K562 (cell line): Measurements from ENCODE around the gene LTBP4. TPM values are rescaled to one million over a fixed set of nuclear protein-coding genes. Genes with fewer than 3 reads are reported as not detected.

Experiments used
- CTCF ChIP-seq, 3 experiments: IDR thresholded peaks in 2 of 3; conservative IDR thresholded peaks in 1 of 3; 2 replicates each; pipeline ENCODE4 v1.5.1; 2011 to 2012; ENCODE audit warnings: low read length in 3 of 3, mild to moderate bottlenecking in 3 of 3, control low read depth in 2 of 3, improper control_type of control experiment in 1 of 3, inconsistent platforms in 1 of 3, low read depth in 1 of 3, mixed read lengths in 1 of 3, moderate library complexity in 1 of 3; ENCODE audit not compliant: insufficient read depth in 2 of 3
- ELF2 ChIP-seq: fragments of 250-450 bp; sonication (Bioruptor Pico); IDR thresholded peaks from 2 replicates; pipeline ENCODE4 v1.5.0; 2021; ENCODE audit warnings: mild to moderate bottlenecking
- ESRRA ChIP-seq: fragments of 450-650 bp; IDR thresholded peaks from 2 replicates; pipeline ENCODE4 v1.6.1; 2014; ENCODE audit warnings: low read depth, mild to moderate bottlenecking, moderate library complexity, borderline replicate concordance
- KAT7 ChIP-seq: sonication (generic); formaldehyde crosslinking; IDR thresholded peaks from 2 replicates; pipeline ENCODE4 v1.8.0; 2022; ENCODE audit warnings: missing genetic modification reagents, mild to moderate bottlenecking, borderline replicate concordance
- NFE2 ChIP-seq: IDR thresholded peaks from 2 replicates; pipeline ENCODE4 v1.6.1; 2014; ENCODE audit warnings: antibody characterized with exemption, low read depth
- SIRT6 ChIP-seq: IDR thresholded peaks from one replicate; pipeline ENCODE4 v1.6.1; 2012; ENCODE audit warnings: low read depth, mild to moderate bottlenecking, control low read depth, inconsistent platforms, low read length, moderate library complexity
- TOE1 ChIP-seq, 2 experiments: fragments of 450-650 bp in 1 of 2; sonication (generic) in 1 of 2; formaldehyde crosslinking in 1 of 2; IDR thresholded peaks; 2 replicates each; pipeline versions ENCODE4 v1.7.1 to v1.8.0; 2016 to 2022; ENCODE audit warnings: borderline replicate concordance in 2 of 2, mild to moderate bottlenecking in 2 of 2, antibody characterized with exemption in 1 of 2, inconsistent platforms in 1 of 2, low read depth in 1 of 2, missing genetic modification reagents in 1 of 2, moderate library complexity in 1 of 2
- ZNF175 ChIP-seq: fragments of 200-800 bp; sonication (Bioruptor generic); IDR thresholded peaks from 2 replicates; pipeline ENCODE4 v1.6.1; 2016; ENCODE audit warnings: low read depth, mild to moderate bottlenecking, missing genetic modification characterization, missing compliant biosample characterization
- polyA plus RNA-seq, 8 experiments: library from polyadenylated mRNA; depleted of rRNA in 4 of 8; stranded (reverse) in 5 of 8; unstranded in 3 of 8; fragments of >200 nt; fragmentation: Nextera tagmentation in 2 of 8; fragmentation: Illumina TruSeq in 1 of 8; extraction: Ambion mirVana in 2 of 8; extraction: Trizol in 1 of 8; gene quantifications; 2 replicates each; pipeline versions ENCODE4 v1.2.1 to v1.2.3, GENCODE V29; 2011 to 2014; ENCODE audit warnings: inconsistent platforms in 1 of 8, missing spikeins in 1 of 8
- total RNA-seq, 7 experiments: library from RNA; depleted of rRNA in 6 of 7; stranded (reverse); fragments of >200 nt in 6 of 7; fragmentation: Illumina TruSeq in 2 of 7; extraction: Trizol in 2 of 7; gene quantifications; 2 replicates each; pipeline versions ENCODE4 v1.2.1 to v1.2.3, GENCODE V29; 2011 to 2021; ENCODE audit warnings: low replicate concordance in 1 of 7
- TF ChIP-seq, protein P1 (sequence below): sonication (generic); formaldehyde crosslinking; IDR thresholded peaks from 2 replicates; pipeline ENCODE4 v1.8.1; 2023; ENCODE audit warnings: missing genetic modification reagents, mild to moderate bottlenecking, borderline replicate concordance
- TF ChIP-seq, protein P2 (sequence below): fragments of 250-450 bp; sonication (Bioruptor Pico); IDR thresholded peaks from 2 replicates; pipeline ENCODE4 v1.8.0; 2022; ENCODE audit warnings: inconsistent platforms, mild to moderate bottlenecking, moderate library complexity, borderline replicate concordance

LTBP4 gene
- total and polyA plus RNA-seq, 9 of the 15 experiments (the other 6 are each of a cell fraction or from before 2014, with no cell fraction given), result 0.35 to 160 (median 31.6) TPM

DNA sequence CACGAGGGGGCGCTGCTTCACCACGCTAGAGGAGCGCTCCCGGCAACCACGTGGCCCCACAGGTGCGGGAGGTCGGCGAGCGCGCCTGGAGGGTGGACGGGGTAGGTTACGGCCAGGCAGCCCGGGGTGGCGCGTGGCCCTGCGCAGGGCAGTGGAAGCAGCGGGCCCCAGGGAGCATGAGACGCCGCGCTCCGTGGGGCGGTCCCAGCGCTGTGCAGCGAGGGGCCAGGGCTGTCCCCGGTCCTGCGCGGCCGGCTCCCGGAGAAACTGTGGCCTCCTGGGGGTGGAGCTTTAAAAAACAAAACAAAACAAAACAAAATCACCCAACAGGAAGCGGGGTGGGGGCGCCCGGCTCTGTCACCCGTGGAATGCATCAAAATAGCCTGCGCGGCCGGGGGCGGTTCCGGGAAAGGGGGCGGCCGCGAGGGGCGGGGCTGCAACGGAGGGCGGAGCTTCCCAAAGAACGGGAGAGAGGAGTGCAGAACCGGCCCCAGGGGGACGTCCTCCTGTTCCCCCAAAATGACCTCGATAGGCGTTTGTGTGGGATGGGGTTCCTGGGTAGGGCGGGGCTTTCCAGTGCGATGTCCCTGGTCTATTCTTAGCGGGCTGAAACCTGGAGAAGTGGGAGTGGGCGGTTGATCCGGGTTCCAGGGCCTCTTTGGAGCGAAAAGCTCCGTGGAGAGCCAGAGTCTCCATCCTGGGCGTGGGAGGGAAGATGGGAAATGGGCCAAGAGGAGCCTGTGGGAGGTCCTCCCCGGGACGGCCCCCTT lies 61.9 kb downstream of the LTBP4 start (continued):
- TF ChIP-seq, protein P1, sequence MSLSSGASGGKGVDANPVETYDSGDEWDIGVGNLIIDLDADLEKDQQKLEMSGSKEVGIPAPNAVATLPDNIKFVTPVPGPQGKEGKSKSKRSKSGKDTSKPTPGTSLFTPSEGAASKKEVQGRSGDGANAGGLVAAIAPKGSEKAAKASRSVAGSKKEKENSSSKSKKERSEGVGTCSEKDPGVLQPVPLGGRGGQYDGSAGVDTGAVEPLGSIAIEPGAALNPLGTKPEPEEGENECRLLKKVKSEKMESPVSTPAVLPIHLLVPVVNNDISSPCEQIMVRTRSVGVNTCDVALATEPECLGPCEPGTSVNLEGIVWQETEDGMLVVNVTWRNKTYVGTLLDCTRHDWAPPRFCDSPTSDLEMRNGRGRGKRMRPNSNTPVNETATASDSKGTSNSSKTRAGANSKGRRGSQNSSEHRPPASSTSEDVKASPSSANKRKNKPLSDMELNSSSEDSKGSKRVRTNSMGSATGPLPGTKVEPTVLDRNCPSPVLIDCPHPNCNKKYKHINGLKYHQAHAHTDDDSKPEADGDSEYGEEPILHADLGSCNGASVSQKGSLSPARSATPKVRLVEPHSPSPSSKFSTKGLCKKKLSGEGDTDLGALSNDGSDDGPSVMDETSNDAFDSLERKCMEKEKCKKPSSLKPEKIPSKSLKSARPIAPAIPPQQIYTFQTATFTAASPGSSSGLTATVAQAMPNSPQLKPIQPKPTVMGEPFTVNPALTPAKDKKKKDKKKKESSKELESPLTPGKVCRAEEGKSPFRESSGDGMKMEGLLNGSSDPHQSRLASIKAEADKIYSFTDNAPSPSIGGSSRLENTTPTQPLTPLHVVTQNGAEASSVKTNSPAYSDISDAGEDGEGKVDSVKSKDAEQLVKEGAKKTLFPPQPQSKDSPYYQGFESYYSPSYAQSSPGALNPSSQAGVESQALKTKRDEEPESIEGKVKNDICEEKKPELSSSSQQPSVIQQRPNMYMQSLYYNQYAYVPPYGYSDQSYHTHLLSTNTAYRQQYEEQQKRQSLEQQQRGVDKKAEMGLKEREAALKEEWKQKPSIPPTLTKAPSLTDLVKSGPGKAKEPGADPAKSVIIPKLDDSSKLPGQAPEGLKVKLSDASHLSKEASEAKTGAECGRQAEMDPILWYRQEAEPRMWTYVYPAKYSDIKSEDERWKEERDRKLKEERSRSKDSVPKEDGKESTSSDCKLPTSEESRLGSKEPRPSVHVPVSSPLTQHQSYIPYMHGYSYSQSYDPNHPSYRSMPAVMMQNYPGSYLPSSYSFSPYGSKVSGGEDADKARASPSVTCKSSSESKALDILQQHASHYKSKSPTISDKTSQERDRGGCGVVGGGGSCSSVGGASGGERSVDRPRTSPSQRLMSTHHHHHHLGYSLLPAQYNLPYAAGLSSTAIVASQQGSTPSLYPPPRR, result peak; percentile 82; the same call in 1 of the 2 replicates
- TF ChIP-seq NFE2 (0 out of 2 replicates have a peak, but pooled peaks have one; percentile 30), ESRRA (peak; percentile 23; the same call in 1 of the 2 replicates), KAT7 (CRISPR knock-in tag) (0 out of 2 replicates have a peak, but pooled peaks have one; percentile 28), ELF2 (CRISPR knock-in tag) (no peak), TOE1 (IDR thresholded peaks at IDR 0.05; ENCODE audit: borderline replicate concordance) (peak; percentile 61; the same call in 1 of the 2 replicates), TOE1 (CRISPR knock-in tag; IDR thresholded peaks at IDR 0.05; ENCODE audit: borderline replicate concordance, low read depth) (no peak), SIRT6 (no peak), ZNF175 (CRISPR knock-in tag) (no peak), CTCF (IDR thresholded peaks at IDR 0.05 in 2 of 3, conservative IDR thresholded peaks at IDR 0.05 in 1 of 3; ENCODE audit: insufficient read depth in 2 of 3, low read depth in 1 of 3, low read length in 3 of 3) (peak in 2 of 3 experiments; percentile 94 to 96; a peak in 2 of 6 replicates)
- TF ChIP-seq, protein P2, sequence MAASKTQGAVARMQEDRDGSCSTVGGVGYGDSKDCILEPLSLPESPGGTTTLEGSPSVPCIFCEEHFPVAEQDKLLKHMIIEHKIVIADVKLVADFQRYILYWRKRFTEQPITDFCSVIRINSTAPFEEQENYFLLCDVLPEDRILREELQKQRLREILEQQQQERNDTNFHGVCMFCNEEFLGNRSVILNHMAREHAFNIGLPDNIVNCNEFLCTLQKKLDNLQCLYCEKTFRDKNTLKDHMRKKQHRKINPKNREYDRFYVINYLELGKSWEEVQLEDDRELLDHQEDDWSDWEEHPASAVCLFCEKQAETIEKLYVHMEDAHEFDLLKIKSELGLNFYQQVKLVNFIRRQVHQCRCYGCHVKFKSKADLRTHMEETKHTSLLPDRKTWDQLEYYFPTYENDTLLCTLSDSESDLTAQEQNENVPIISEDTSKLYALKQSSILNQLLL, result no peak
